ENCODE measurements around the gene SLCO4A1. TPM values are rescaled to one million over a fixed set of nuclear protein-coding genes. Genes with fewer than 3 reads are reported as not detected.

Gene SLCO4A1
- total and polyA plus RNA-seq, 7 donors = 3.6 to 26.3 (median 5.7) TPM

- peaks cover 0 to 12% (median 1%) of the 10 kb centered on the region in 4 donors for H3K9me3 ChIP-seq
- no peaks in the 10 kb centered on the region for H3K27me3 ChIP-seq
- H3K4me1 ChIP-seq = peaks cover 0 to 75% (median 68%) of the 10 kb centered on the region in 4 donors
- DNase-seq = no peak
- H3K4me3 ChIP-seq = no peak overlapping the region
- H3K36me3 ChIP-seq = no peaks in the 10 kb centered on the region
- TF ChIP-seq POLR2AphosphoS5 (IDR thresholded peaks at IDR 0.05) (no peak), EP300 (IDR thresholded peaks at IDR 0.05) (no peak), POLR2A (IDR thresholded peaks at IDR 0.05) (no peak), CTCF (IDR thresholded peaks at IDR 0.05) (no peak)
- peak overlapping the region in 3 of 4 donors; percentile 79 to 96 (median 88) for H3K27ac ChIP-seq
- intact Hi-C loops (cut with DNase I) = no loop called here
- WGBS, 2 donors = 69% methylated on average over 12 of the region's 12 CpGs
These were observed 76.2 kb downstream of the SLCO4A1 start for GRCh38 chr20:62718546-62718945.

- no peaks in the 10 kb centered on the region for H3K36me3 ChIP-seq
- TF ChIP-seq CTCF (IDR thresholded peaks at IDR 0.05) (no peak), POLR2AphosphoS5 (IDR thresholded peaks at IDR 0.05) (no peak), EP300 (IDR thresholded peaks at IDR 0.05) (no peak), POLR2A (IDR thresholded peaks at IDR 0.05) (no peak)
- peak overlapping the region in 2 of 4 donors; percentile 88 to 96 for H3K27ac ChIP-seq
- H3K9me3 ChIP-seq = peaks cover 0 to 12% (median 1%) of the 10 kb centered on the region in 4 donors
- H3K4me1 ChIP-seq = peaks cover 0 to 75% (median 68%) of the 10 kb centered on the region in 4 donors
- 67 to 88% methylated on average over 12 of the region's 12 CpGs for WGBS, 2 donors
- DNase-seq = no peak
- intact Hi-C loops (cut with DNase I) = no loop called here
- H3K27me3 ChIP-seq = no peaks in the 10 kb centered on the region
- H3K4me3 ChIP-seq = no peak overlapping the region
These were observed 77.1 kb downstream of the SLCO4A1 start for GRCh38 chr20:62719250-62719935.

Other genes starting within 250 kb of the SLCO4A1 start
- gene CABLES2, start 235.2 kb upstream of the SLCO4A1 start, total RNA-seq = 1 to 10 TPM; 1.8 to 6.5 (median 4.2) TPM
- 1 to 10 TPM; 3.5 to 6.9 (median 3.6) TPM for gene CABLES2, start 235.2 kb upstream of the SLCO4A1 start, polyA plus RNA-seq
- not detected for gene RBBP8NL, start 215.0 kb upstream of the SLCO4A1 start, total RNA-seq
- 10 to 100 TPM in 1 of 3 donors, 1 to 10 TPM in 2; 4.2 to 12.5 (median 5.4) TPM for gene RBBP8NL, start 215.0 kb upstream of the SLCO4A1 start, polyA plus RNA-seq
- under 1 TPM in 1 of 4 donors, not detected in 3; 0.36 TPM for gene GATA5, start 166.5 kb upstream of the SLCO4A1 start, total RNA-seq
- gene GATA5, start 166.5 kb upstream of the SLCO4A1 start, polyA plus RNA-seq = under 1 TPM in 1 of 3 donors, not detected in 2; 0.03 TPM
- gene NTSR1, start 66.3 kb downstream of the SLCO4A1 start, total RNA-seq = 10 to 100 TPM in 3 of 4 donors, 1 to 10 TPM in 1; 5.4 to 54.0 (median 27.6) TPM
- 1 to 10 TPM in 1 of 3 donors, under 1 TPM in 1, not detected in 1; 0.60 to 1.4 TPM for gene NTSR1, start 66.3 kb downstream of the SLCO4A1 start, polyA plus RNA-seq
- 10 to 100 TPM in 3 of 4 donors, 1 to 10 TPM in 1; 7.1 to 16.0 (median 12.4) TPM for gene MRGBP, start 154.0 kb downstream of the SLCO4A1 start, total RNA-seq
- gene MRGBP, start 154.0 kb downstream of the SLCO4A1 start, polyA plus RNA-seq = 10 to 100 TPM in 2 of 3 donors, 1 to 10 TPM in 1; 8.1 to 11.2 (median 10.2) TPM
- gene OGFR, start 162.3 kb downstream of the SLCO4A1 start, total RNA-seq = 10 to 100 TPM; 44.7 to 61.5 (median 48.6) TPM
- 10 to 100 TPM; 22.2 to 64.8 (median 43.7) TPM for gene OGFR, start 162.3 kb downstream of the SLCO4A1 start, polyA plus RNA-seq
- 10 to 100 TPM in 2 of 4 donors, 1 to 10 TPM in 2; 3.5 to 20.8 (median 10.8) TPM for gene COL9A3, start 174.5 kb downstream of the SLCO4A1 start, total RNA-seq
- 1 to 10 TPM; 1.8 to 5.8 (median 4.4) TPM for gene COL9A3, start 174.5 kb downstream of the SLCO4A1 start, polyA plus RNA-seq
- 10 to 100 TPM in 2 of 4 donors, 1 to 10 TPM in 2; 8.1 to 16.9 (median 12.1) TPM for gene TCFL5, start 219.3 kb downstream of the SLCO4A1 start, total RNA-seq
- 1 to 10 TPM; 2.3 to 7.8 (median 3.8) TPM for gene TCFL5, start 219.3 kb downstream of the SLCO4A1 start, polyA plus RNA-seq

Data from sigmoid colon (tissue), 7 donors.